AG20443 (cell line): ENCODE measurements around the gene RSF1.
"Not testable (repeated sequence)": the region's sequence is repeated elsewhere in the genome, so short reads cannot be mapped to it uniquely, and the experiment has no call there.

Source experiments
- DNase-seq: peaks from one replicate; pipeline ENCODE4 v3.0.0; 2012; ENCODE audit warnings: low spot score, mixed read lengths

The RSF1 gene

GRCh38 chr11:77672264-77672663 lies 148.3 kb downstream of the RSF1 start:
- peak; percentile 58 for DNase-seq

DNA sequence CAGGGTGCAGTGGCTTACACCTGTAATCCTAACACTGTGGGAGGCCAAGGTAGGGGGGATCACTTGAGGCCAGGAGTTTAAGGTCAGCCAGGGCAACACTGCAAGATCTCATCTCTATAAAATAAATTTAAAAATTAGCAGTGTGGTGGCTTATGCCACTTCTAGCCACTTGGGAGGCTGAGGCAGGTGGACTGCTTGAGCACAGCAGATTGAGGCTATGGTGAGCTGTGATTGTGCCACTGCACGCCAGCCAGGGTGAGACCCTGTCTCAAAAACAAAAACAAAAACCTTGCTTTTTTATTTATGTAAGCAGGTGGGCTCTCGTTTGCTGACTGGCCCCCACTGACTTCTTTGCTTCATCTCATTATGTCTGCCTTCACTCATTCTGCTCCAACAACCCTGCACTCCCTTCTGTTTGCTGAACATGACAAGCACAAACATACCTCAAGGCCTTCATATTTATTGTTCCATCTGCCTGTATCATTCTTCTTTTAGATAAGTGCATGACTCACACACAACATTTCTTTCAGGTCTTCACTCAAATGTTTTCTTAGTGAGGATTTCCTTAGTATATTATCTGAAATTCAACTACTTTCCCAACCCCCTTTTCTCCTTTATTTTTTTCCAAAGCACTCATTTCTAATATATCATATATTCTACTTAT lies 150.5 kb downstream of the RSF1 start:
- DNase-seq = no peak

DNA sequence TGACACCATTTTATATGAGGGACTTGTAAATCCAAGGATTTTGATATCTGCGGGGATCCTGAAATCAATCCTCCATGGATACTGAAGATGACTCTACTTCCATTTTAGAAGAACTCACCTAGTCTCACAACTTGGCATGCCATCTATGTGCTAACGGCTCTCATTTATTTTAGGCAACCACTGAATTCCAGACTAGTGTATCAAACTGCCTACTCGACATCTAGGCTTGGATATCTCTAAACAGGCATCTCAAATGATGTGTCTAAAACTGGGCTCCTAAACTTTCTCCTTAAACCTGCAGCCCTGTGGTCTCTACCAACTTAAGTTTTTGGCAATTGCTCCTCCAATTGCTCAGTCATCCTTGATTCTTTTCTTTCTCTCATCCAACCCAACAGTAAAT lies 151.8 kb downstream of the RSF1 start:
- DNase-seq = no peak

DNA sequence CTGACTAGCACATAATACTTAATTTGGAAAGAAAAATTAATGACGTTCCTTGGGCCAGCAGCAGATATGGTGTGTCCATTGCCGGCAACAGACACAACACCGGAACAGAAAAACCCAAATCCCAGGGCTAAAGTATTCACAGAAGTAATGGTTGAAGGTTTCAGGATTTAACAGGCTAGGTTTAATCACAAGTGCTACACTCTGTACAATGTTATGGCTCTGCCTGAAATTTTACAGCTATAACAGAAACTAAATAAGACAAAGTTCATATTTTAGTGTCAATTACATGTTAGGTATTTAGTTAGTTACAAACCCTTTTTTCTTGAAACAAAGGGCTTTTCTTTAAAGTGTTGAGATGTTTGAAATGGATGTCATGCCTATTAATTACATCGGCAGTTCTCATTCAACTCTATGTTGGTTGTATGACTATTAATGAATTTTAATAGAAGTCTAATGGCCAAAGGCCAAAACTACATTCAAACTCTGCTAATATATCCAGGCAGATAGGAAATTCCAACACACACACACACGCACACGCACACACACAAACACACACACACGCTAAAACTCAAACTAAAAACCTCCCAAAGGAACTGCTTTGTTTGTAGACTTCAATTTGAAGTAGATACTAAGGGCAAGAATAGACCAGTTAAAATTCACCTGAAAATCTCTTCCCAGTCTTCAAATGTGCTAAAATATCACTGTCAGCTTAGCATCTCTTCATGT lies 155.1 kb downstream of the RSF1 start:
- DNase-seq = no peak

- DNase-seq = no peak
Observed at GRCh38 chr11:77661670-77662069, 158.9 kb downstream of the RSF1 start.

DNA sequence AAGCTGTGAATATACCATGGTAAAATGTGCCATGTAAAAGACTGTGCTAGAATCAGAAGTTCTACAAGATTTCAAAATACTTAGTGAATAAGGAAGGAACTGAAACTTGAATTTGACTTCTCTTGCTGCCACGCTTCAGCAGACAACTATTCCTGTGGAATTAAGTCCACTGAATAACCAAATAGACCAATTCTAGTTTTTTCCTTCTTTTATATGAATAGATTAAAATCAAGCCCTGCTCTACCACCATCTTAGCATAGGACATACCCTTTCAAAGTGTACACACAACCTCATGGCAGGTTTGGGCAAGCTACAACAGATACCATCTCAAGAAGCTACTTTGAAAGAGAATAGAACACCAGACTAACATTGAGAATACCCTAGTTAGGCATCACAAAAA lies 159.6 kb downstream of the RSF1 start:
- no peak for DNase-seq

DNA sequence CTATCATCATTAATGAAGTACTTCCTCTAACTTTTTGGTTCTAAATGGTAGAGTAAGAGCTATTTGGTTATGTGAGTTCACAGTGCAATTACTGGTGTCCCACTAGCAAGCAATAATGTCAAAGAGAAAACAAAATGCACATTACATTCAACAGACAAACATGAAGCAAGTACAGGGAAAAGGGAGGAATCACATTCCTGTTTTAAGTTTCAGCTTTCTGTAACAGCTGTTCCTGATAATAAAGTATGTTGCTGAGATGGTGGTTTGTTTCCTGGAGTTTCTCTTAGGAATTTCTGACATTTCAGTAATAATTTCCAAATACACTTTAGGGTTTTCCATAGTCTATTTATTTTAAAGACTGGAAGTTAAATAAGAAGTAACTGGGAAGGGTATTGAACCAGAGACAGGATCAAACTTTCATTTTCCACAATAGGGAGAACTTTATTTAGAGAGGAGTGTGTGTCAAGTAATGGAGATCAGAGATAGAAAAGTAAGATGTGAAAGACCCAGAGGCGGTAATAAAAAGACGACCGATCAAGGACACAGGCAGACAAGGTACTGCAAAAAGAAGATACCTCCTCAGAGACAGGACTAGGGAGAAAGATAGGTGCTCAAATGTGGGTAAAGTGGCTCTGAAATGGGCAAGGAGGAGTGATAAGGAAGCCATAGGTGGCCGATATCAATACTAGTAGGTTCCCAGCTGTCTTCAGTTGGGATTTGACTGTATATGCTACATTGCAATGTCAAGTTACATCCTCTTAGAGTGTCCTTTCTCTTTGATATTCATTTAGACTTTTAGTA lies 162.1 kb downstream of the RSF1 start:
- peak; percentile 53 for DNase-seq

DNA sequence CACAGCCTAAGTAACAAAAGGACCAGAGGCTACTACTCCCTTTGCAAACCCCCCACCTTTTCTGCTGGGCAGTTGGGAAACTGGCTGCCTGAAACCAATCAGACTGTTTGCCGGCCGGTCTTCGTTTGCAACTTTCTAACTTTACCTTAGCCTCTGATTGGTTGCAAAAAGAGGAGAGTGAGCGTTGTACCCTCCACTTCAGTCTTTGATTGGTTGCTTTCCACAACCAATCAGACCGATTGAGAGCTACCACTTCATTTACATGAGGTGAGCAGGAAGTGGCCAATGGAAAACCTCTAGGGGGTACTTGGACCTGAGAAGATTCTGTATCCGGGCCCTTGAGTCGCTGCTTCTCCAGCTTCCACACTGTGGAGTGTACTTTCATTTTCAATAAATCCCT lies 164.2 kb downstream of the RSF1 start:
- DNase-seq = no peak

DNA sequence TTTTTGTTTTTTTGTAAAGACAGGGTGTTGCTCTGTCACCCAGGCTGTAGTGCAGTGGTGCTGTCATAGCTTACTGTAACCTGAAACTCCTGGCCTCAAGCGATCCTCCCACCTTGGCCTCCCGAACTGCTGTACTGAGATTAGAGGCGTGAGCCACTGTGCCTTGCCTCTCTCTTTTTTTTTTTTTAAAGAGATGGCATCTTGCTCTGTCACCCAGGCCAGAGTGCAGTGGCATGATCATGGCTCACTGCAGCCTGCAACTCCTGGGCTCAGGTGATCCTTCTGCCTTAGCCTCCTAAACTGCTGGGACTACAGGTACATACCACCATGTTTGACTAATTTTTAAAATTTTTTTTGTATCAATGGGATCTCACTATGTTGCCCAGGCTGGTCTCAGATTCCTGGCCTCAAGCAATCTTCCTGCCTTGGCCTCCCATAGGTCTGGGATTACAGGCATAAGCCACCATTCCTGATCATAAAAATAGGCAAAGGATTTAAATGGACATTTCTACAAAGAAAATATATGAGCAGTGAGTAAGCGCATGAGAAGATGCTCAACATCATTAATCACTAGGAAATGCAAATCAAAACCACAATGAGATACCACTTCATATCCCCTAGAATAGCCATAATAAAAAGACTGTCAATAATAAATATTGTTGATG lies 165.6 kb downstream of the RSF1 start:
- DNase-seq = no peak

DNA sequence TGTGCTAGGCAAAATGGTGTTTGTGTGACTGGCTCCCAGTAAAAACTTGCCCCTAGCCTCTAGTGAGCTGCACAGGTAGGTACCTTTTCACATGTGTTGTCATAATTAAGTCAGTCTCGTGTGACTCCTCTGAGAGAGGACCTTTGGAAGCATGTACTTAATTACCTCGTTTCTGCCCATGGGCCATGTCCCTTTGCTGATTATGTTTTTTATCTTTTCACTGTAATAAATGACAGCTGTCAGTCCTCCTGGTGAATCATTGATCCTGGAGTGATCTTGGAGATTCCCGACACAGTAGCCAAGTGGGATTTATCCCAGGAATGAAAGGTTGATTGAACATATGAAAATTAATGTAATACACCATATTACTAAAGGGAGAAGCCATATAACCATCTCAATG lies 170.4 kb downstream of the RSF1 start:
- no peak for DNase-seq

DNA sequence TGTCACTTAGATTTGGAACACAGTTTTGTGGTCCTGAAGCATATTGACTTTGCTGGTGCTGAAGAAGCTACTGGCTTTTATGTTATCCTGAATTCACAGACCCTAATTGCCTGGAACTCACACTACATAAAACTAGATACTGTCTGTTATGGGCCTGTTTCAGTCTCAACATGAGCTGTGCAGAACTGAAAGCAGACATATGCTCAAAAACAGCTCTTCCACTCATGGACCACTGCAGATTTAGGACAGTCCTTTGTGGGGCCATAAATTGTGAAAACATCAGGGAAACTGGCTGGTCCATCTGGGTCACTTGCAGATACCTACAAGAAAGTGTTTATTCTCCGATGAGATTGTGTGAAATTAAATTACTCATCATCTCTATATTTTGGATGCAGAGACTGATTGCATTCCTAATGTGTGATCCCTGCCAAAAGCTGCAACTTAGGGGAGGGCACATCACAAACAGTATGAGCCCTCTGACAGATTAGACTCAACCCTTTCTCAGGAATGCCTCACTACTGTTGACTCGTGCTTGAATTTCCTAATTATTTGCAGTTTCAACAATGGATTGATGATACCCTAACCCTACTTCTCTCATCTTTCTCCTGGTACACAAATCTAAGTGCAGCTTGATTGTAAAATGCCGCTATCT lies 172.7 kb downstream of the RSF1 start:
- peak; percentile 43 for DNase-seq

GRCh38 chr11:77644887-77645286 lies 175.6 kb downstream of the RSF1 start:
- no peak for DNase-seq

DNA sequence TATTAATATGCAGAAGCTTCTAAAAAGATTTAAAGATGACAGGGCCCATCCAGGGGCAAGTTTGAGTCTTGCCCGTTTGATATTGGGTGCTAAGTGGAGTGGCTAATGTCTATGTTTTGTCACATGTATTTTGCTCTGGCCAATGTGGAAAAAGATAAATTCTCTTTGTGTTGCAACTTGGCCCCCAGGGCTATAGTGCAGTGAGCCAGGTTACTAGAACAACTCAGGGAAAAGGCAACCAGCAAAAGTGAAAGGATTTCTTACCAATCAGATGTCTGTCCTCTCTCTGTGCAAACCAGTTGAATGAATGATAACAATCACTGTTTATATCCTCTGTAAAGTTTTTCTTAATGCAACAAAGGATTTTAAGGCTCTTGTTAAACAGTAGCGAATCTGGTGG lies 178.3 kb downstream of the RSF1 start:
- no peak for DNase-seq

DNA sequence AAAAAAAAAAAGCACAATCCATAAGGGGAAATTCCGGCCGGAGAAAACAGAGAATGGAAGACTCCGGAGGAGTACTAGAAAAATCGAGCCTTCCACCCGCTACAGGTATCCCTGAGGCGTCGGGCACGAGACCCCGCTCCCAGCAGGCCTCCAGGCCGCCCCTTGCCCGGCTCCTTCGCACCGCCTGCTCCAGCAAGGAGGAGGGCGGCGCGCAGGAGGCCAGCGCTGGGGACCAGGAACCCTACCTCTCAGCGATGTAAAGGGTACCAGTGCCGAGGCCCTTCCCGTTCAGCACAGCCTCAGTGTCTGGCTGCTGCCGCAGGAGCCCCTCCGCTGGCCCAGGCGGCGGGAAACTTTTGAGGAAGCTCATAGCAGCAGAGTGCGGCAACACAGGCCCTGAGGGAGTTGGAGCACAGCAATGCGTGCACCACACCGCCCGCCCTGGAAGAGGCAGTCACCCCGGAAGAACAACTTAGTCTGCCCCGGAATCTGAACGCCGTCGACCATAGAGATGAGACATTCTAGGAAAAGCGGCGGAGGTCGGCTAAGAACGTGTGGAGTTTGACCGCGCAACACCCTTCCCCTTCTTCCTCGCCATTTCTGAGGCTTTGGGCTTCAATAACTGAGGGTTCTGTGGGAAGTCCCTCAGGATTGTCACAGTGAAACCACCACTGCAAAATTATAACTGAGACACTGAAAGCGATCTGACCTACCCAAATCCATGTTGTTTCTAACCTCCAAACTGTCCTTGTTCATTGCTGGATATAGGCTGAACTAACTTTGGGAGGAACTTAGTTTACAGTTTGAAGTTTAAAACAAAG lies 183.0 kb downstream of the RSF1 start, which contains the start of gene CLNS1A:
CLNS1A (minus strand) TSS at position 450 of the 821 bp plus-strand sequence; CDS start at position 370, 80 bp downstream.
- DNase-seq = peak; percentile 92

GRCh38 chr11:77636731-77637344 lies 183.7 kb downstream of the RSF1 start:
- no peak for DNase-seq

DNA sequence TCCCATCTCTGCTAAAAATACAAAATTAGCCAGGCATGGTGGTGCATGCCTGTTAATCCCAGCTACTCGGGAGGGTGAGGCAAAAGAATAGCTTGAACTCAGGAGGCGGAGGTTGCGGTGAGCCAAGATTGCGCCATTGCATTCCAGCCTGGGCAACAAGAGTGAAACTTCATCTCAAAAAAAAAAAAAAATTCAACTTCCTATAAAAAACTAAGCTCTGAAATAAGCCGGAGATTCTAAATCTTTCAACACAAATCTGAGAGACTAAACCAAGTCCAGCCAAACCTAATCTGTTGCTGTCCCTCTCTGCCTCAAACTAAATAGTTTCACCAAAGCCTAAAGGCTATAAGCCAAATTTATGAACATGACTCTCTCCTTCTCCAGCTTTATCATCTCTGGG lies 186.6 kb downstream of the RSF1 start:
- not testable (repeated sequence) for DNase-seq

GRCh38 chr11:77630157-77630710 lies 190.3 kb downstream of the RSF1 start:
- no peak for DNase-seq

DNA sequence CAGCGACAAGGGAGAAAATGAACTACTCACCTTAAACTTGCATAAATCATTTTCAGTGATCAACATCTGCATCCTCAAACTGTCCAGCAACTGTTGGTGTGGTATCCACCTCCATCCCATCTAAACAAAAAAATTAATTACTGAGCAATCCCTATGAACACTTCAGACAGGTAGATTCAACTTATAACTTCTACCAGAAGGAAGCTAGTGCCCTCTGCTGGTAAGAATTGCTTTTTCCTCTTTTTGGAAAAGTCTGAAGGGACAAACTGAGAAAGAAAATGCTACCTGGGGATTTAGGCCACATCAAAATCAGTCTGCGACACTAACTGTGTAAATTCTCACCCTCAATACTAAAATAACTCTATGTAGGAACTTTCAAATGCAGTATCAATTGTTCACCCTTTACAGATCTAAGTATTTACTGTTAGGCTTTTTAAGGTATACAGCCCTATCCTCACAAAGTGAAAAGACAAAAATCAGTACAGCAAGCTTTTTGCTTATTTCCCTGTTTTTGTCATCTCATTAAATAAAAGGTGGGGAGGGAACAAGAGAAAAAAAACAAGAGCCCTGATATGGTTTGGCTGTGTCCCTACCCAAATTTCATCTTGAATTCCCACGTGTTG lies 200.8 kb downstream of the RSF1 start:
- DNase-seq = peak; percentile 17

DNA sequence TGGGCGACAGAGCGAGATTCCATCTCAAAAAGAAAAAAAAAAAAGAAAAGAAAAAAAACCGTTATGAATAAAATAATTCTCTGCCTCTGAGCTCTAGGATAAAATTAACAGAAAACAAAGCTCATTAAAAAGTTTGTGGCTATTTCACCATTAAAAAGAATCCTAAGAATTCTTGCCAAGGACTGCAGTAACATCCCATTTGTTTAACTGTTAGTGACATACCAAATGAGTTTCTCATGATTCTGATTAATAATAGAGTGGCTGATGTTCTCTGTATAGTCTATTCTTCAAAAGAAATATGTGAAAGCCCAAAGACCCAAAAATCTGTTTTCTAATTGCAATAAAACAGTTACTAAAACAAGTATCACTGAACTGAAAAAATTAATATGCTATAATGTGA lies 202.6 kb downstream of the RSF1 start:
- peak; percentile 28 for DNase-seq

GRCh38 chr11:77611921-77612320 lies 208.6 kb downstream of the RSF1 start:
- no peak for DNase-seq
